WI38 (cell line): ENCODE measurements around the gene ZDHHC20.
A peak's percentile ranks its signal among the peaks of the same experiment; 100 is the strongest.

ENCODE experiments used
- H3K4me3 ChIP-seq: 2 replicates; pipeline ENCODE4 v1.5.1; 2011; ENCODE audit warnings: low read depth, mild to moderate bottlenecking, control low read depth, low read length
- TF ChIP-seq, protein P1 (sequence below): IDR thresholded peaks from 2 replicates; pipeline ENCODE4 v1.5.1; 2012; ENCODE audit warnings: low read depth, mild to moderate bottlenecking, control low read depth, low read length

Gene ZDHHC20

DNA sequence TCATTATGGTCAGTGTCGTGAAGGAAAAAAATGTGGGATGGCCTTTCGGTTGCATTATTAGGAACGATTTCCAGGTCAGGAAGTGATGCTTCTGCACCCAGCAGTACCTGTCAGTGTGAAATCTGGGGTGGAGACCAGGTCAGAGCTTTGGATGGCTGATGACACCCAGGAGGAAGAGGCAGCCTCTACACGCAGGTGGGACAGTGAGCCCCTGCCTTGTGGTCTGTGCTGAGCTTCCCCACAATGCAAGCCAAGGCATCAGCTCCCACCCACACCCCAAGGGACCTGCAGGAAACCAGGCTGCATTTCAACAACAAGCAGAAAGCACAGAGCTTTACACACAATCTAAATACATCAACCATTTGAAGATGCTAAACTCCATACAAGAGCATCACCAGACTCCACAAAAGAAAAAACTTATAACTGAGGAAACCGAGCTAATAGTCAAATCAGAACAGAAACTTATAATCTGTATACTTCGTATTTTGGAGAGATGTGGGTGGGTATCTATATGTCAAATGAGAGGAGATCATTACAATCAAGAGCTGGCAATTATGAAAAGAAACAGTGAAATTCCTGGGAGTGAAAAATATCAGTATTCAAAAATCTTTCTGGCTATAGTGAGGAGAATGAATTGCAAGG lies 130.1 kb downstream of the ZDHHC20 start:
- TF ChIP-seq, protein P1, sequence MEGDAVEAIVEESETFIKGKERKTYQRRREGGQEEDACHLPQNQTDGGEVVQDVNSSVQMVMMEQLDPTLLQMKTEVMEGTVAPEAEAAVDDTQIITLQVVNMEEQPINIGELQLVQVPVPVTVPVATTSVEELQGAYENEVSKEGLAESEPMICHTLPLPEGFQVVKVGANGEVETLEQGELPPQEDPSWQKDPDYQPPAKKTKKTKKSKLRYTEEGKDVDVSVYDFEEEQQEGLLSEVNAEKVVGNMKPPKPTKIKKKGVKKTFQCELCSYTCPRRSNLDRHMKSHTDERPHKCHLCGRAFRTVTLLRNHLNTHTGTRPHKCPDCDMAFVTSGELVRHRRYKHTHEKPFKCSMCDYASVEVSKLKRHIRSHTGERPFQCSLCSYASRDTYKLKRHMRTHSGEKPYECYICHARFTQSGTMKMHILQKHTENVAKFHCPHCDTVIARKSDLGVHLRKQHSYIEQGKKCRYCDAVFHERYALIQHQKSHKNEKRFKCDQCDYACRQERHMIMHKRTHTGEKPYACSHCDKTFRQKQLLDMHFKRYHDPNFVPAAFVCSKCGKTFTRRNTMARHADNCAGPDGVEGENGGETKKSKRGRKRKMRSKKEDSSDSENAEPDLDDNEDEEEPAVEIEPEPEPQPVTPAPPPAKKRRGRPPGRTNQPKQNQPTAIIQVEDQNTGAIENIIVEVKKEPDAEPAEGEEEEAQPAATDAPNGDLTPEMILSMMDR: no peak

DNA sequence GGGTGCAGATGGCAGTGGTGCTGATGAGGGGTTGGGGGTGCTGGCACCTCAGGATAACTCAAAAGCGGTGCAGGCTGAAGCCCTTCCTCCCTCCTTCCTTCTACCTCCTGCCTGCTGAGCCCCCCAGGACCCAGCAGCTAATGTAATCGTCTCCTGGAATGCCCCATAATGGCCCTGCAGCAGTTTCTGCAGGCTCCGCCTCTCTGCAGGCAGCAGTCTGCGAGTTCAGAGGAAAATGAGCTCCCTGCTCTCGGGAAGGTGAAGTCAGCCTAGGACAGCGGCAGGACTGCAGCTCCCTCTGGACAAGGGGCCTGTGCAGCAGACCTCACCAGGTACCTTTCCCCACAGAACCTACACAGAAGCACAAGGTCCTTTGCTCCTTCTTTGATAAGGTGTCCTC lies 130.9 kb downstream of the ZDHHC20 start:
- H3K4me3 ChIP-seq: no peak overlapping the region
- TF ChIP-seq, protein P1: no peak

More for the DNA sequence above, 130.1 kb downstream of the ZDHHC20 start:
- H3K4me3 ChIP-seq: no peak overlapping the region

DNA sequence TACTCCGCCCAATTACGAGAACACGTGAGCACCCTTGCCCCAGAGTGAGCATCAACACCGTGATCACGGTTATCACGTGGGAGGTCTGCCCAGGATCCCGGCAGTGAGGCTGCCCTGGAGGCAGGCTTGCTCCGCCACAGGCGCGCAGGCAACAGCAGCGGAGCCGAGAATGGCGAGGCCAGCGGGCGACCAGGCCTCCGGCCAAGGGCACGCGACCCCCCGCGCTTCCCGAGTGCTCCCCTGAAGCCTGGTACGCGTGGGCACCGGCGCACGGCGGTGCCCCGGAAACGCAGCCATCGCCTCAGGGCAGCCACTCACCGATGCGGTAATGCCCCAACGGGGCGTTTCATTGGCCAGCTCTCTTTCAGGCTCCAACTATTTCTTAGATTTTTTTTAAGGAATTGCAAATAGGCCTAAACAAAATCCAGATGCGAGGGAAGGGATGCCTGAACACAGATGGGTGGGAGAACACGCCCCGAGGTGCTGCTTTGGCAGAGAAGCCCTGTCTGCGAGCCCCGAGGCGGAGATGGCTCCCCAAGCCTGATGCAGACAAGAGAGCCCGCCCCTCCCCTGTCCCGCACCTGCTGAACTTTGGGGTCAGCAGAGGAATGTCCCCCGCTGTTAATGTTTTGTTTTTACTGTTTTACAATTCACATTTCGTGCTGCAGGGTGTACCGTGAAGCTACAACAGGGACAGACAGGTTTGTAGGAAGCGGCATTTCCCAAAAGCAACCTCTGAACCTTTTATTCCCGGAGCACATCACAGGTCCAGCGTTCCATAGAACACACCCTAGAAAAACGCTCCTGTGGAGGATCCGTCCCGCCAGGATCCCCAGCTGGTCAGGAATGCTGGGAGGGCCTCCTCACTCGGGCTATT lies 132.7 kb downstream of the ZDHHC20 start:
- TF ChIP-seq, protein P1: no peak
- H3K4me3 ChIP-seq: peak overlapping the region; percentile 50

DNA sequence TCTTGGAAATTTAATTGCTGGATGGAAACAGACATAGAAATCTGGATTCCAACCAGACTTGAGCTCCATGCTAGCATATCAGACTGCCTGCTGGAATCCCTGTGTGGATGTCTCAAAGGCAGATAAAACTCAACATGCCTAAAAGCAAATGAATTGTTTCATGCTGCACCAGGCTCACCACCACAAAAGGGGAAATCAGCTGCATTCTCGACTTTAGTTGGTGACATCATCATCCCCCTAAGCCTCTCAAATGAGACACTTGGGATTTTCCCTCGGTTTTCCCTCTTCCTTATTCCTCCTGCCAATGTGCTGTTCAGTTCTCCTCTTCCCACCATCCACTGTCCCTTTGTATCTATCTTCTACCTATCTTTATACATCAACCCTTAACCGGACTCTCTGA lies 134.3 kb downstream of the ZDHHC20 start:
- TF ChIP-seq, protein P1: no peak
- no peak overlapping the region for H3K4me3 ChIP-seq

DNA sequence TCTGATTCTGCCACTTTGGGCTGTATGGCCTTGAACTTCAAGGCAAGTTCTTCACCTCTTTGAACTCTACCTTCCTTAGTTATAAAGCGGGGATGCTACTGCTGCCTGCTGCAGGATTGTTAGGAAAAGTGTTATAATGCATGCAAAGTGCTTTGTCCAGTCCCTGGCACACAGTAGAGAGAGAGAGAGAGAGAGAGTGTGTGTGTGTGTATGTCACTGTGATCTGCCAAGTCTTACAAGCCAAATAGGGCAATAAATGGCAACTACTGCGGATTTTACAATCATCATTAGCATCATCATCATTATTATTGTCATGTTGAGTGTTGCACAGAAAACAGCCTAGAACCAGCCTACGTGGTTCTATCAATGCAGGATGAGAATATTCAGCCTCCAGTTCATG lies 136.1 kb downstream of the ZDHHC20 start:
- TF ChIP-seq, protein P1: no peak
- H3K4me3 ChIP-seq: no peak overlapping the region
